ENCODE results near the gene CACHD1. TPM values are rescaled to one million over a fixed set of nuclear protein-coding genes. Genes with fewer than 3 reads are reported as not detected.

Gene CACHD1
- total RNA-seq, 1 donor from 2014 or later, result 4.2 TPM

GRCh38 chr1:64549464-64550239 is 79.7 kb downstream of the CACHD1 start:
- no peak for DNase-seq (ENCODE audit: low read depth in 2 of 2)

- DNase-seq (ENCODE audit: low read depth in 2 of 2), result no peak
Observed at GRCh38 chr1:64550510-64550909, 80.6 kb downstream of the CACHD1 start.

GRCh38 chr1:64550946-64551605 is 81.1 kb downstream of the CACHD1 start:
- no peak for DNase-seq (ENCODE audit: low read depth in 2 of 2)

- DNase-seq (ENCODE audit: low read depth in 2 of 2), result no peak
Observed at GRCh38 chr1:64553285-64553684, 83.4 kb downstream of the CACHD1 start.

GRCh38 chr1:64555947-64556346 is 86.0 kb downstream of the CACHD1 start:
- DNase-seq (ENCODE audit: low read depth in 2 of 2), result no peak

- DNase-seq (ENCODE audit: low read depth in 2 of 2), result no peak
Observed at GRCh38 chr1:64561993-64562392, 92.1 kb downstream of the CACHD1 start.

GRCh38 chr1:64563958-64564565 is 94.1 kb downstream of the CACHD1 start:
- DNase-seq (ENCODE audit: low read depth in 2 of 2), result no peak

GRCh38 chr1:64564891-64565290 is 95.0 kb downstream of the CACHD1 start:
- no peak for DNase-seq (ENCODE audit: low read depth in 2 of 2)

GRCh38 chr1:64567426-64568170 is 97.7 kb downstream of the CACHD1 start:
- no peak for DNase-seq (ENCODE audit: low read depth in 2 of 2)

GRCh38 chr1:64568171-64568450 is 98.2 kb downstream of the CACHD1 start:
- DNase-seq (ENCODE audit: low read depth in 2 of 2), result no peak

GRCh38 chr1:64569411-64569810 is 99.5 kb downstream of the CACHD1 start:
- no peak for DNase-seq (ENCODE audit: low read depth in 2 of 2)

GRCh38 chr1:64570267-64570855 is 100.4 kb downstream of the CACHD1 start:
- no peak for DNase-seq (ENCODE audit: low read depth in 2 of 2)

GRCh38 chr1:64572222-64572900 is 102.4 kb downstream of the CACHD1 start:
- peak in 1 of 2 donors; percentile 35 for DNase-seq (ENCODE audit: low read depth in 2 of 2)

GRCh38 chr1:64574301-64574700 is 104.4 kb downstream of the CACHD1 start:
- peak; percentile 31 to 53 for DNase-seq (ENCODE audit: low read depth in 2 of 2)

GRCh38 chr1:64575881-64576676 is 106.2 kb downstream of the CACHD1 start:
- DNase-seq (ENCODE audit: low read depth in 2 of 2), result no peak

- DNase-seq (ENCODE audit: low read depth in 2 of 2), result no peak
Observed at GRCh38 chr1:64578270-64578973, 108.5 kb downstream of the CACHD1 start.

GRCh38 chr1:64579767-64580166 is 109.8 kb downstream of the CACHD1 start:
- DNase-seq (ENCODE audit: low read depth in 2 of 2), result peak in 1 of 2 donors; percentile 31

- DNase-seq (ENCODE audit: low read depth in 2 of 2), result no peak
Observed at GRCh38 chr1:64581135-64581842, 111.4 kb downstream of the CACHD1 start.

- DNase-seq (ENCODE audit: low read depth in 2 of 2), result peak in 1 of 2 donors; percentile 45
Observed at GRCh38 chr1:64581843-64582185, 111.9 kb downstream of the CACHD1 start.
